DMS53 (cell line): ENCODE data around the gene TCP11L2.
"Not testable (repeated sequence)": the region's sequence is repeated elsewhere in the genome, so short reads cannot be mapped to it uniquely, and the experiment has no call there.

Source experiments
- DNase-seq: peaks from one replicate; lab custom pipeline; 2025; lab: John Stamatoyannopoulos, UW

The TCP11L2 gene

GRCh38 chr12:106307181-106307580 lies 4.6 kb downstream of the TCP11L2 start:
- no peak for DNase-seq

- no peak for DNase-seq
Observed at GRCh38 chr12:106308121-106308520, 5.6 kb downstream of the TCP11L2 start.

DNA sequence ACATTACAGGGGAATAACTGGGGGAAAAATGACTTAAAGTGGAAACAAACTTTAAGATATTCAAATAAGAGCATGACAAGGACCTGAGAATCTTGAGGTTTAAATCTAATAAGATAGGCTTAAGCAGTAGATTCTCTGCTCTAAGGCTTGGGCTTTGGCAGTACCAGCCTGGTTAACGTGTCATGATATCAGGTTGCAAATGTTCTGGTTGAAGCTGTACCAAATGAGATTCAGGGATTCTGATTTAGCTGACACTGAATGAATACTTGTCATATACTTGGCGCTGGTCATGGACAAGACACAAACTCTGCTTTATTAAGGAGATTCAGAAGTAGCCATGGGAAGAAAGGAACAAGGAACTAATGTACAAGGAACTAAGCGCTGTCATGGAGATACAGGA lies 6.1 kb downstream of the TCP11L2 start:
- no peak for DNase-seq

- DNase-seq: no peak
Observed at GRCh38 chr12:106309671-106310505, 7.4 kb downstream of the TCP11L2 start.

DNA sequence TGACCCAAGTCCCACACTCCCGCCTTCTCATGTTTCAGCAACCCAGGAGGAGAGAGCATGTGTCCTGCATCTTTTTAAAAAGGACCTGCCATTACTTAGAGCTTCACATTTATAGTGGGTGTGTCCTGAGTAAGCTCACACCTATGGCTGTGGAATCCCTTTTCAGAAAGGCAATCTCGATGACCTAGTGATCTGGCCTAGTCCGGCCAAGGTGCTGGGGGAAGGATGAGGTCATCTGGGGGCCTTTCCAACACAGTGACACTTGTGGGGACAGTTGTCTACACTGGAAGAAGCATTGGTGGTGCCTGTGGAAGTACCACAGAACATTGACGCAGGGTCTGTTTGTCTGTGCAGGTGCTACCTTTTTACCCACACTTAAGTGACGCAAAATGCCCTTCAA lies 8.2 kb downstream of the TCP11L2 start:
- no peak for DNase-seq

DNA sequence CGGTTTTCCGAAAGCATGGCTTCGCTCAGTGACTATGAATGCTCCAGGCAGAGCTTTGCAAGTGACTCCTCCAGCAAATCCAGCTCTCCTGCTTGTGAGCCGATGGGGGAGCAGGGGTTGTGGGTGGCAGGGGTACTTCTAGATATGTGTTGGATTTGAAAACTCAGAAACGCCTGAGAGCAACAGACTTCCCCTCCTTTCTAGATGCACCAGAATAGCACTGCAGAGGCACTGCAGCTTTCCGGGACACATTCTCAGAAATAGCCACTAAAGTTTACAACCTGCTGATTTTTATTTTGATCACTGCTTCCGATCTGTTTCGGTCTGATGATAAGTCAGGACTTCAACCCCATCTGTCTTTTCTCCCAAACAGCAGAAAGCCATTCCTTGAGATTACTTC lies 8.6 kb downstream of the TCP11L2 start:
- DNase-seq: no peak

DNA sequence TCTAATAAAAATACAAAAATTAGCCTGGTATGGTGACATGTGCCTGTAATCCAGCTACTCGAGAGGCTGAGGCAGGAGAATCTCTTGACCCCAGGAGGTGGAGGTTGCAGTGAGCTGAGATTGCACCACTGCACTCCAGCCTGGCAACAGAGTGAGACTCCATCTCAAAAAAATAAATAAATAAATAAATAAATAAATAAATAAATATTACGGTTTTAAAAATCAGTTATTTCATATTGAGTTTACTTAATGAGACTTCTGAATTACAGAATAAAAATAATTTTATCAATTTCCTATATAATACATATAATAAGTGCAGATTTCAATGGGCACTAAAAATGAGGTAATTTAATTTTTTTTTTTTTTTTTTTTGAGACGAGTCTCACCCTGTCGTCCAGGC lies 10.9 kb downstream of the TCP11L2 start:
- DNase-seq: not testable (repeated sequence)

GRCh38 chr12:106315523-106315922 lies 13.0 kb downstream of the TCP11L2 start:
- peak; percentile 15 for DNase-seq

DNA sequence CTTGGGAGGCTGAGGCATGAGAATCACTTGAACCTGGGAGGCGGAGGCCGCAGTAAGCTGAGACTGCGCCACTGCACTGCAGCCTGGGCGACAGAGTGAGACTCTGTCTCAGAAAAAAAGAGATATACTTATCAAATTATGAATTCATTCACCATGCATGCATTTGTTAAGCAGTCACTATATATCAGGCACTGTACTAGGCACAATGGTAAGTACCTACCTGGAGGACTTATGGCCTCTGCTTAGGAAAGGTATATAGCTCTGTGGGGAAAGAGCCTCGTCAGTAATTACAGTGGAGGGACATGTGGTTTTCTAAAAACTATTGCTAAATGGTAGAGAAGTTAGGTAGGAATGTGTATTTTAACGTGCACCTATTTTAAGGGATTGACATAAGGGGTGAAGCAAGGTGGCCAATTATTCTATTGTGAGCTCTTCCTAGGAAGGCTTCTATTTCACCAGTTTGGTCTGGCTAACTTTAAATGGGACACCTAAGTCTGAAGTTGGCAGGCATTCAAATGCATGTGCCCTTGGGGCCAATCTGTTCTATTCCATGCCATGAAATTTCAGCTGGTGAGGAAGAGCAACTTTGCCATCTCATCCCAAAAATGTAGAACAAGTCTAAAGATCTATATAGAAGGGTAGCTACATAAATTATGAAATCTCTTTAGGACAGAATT lies 15.0 kb downstream of the TCP11L2 start:
- DNase-seq: no peak

- DNase-seq: no peak
Observed at GRCh38 chr12:106321139-106321850, 18.8 kb downstream of the TCP11L2 start.

GRCh38 chr12:106323537-106323936 lies 21.0 kb downstream of the TCP11L2 start:
- DNase-seq: no peak

DNA sequence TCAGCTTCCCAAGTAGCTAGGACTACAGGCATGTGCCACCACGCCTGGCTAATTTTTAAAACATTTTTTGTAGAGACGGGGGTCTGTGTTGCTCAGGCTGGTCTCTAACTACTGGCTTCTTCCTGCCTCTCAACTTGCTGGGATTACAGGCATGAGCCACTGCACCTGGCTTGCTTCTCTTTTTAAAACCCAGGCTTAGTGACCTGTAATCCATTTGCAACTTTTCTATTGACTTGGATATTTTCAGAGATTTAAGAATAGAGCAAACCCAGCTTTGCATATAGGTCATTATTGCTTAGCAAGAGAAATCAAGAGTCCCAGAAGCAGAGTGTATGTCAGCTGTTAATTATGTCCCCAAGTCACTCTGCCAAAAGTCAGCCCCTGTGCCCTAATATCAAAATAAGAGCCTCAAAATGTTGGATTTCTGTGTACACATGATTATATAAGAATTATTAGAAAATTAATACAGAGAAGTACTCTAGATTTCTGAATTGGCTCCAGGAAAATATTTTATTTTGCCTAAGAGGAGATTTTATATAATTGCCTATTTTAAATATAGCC lies 24.9 kb downstream of the TCP11L2 start:
- no peak for DNase-seq

DNA sequence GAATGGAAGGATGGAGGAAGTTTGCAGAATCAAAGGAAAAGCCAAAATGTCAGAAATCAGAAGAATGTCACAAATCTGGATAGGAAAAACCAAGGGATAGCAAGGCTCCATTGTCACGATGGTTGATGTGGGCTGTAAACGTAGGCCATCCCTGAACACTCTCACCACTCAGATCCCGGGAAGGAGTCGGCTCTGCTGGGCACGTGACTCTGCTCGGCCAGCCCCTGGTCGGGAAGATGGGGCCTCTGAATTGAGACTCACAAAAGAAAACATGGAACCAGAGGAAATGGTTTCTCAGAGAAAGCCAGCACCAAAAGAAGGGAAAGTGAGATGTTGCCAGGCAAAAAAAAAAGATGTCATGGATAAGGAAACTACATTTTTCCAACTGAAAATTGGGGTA lies 26.2 kb downstream of the TCP11L2 start:
- no peak for DNase-seq

DNA sequence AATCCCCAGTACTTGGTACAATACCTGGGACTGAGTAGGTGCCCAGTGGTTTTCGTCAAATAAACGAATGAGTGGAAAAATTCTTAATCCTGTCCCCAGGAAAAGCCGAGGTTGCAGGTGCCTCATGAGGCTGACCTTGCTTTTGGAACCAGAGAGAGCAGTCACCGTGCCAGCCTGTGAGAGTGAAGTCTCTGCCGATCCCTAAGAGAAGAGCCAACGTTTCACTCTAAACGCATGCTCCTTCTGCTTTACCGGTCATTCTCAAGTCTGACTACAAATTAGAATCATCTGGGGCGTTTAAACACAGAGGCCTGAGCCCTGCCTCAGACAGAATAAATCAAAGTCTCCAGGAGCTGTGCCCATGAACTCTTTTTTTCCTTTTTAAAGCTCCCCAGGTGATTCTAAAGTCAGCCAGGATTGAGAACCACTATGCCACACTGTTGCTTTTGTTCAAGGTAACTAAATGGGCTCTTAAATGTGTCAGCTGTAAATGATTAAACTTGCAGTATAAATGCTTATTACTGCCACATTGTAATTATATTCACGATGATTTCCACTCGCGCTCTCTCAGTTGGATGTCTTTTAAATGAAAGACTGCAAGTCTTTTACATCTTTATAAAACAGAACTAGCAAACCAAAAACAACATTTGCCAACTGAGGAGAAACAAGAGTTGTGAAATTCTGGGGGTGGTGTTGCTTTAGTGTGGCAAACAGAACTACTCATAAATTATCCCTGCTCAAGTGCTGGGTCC lies 26.9 kb downstream of the TCP11L2 start:
- DNase-seq: no peak

DNA sequence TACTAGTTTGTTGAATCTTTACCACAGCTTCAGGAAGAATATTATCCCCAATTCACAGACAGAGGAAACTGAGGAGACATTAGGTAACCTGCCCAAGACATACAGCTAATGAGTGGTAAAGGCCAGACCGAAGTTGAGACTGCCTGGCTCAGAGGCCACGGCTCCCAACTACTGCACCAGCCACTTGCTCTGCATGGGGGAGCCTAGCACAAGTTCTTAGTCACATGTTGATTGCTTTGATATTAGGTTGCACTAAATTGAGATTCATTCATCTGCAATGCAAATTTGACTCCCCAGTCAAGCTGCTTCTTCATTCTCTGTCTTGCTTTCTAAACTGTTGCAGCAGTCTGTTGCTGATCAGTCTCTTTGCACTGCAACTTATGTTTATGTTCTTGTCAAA lies 29.1 kb downstream of the TCP11L2 start:
- no peak for DNase-seq

DNA sequence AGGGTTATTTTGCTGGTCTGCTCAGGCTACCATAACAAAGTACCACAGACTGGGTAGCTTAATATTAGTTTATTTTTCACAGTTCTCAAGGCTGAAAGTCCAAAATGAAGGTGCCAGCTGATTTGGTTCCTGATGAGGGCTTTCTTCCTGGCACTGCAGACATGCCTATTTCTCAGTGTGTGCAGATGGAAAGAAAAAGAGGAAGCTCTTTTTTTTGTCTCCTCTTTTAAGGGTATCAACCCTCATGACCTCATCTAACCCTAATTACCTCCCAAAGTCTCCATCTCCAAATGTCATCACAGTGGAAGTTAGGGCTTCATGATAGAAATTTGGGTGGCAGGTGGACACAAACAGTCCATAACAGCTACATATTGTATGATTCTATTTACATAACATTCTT lies 30.0 kb downstream of the TCP11L2 start:
- no peak for DNase-seq

DNA sequence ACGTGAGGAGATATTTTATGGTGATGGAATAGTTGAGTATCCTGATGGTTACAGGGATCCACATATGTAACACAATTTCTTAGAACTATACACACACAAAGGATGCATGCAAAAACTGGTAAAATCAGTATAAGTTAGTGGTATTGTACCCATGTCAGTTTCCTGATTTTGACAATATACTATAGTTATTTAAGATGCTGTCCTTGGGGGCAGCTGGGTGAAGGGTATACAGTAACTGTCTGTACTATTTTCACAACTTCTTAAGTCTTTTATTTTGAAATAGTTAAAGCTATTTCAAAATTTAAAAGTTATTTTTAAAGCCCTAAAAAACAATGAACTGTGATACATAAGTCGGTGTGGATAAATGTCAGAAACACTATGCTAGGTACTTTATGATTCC lies 30.5 kb downstream of the TCP11L2 start:
- DNase-seq: no peak

- no peak for DNase-seq
Observed at GRCh38 chr12:106333756-106334155, 31.2 kb downstream of the TCP11L2 start.

DNA sequence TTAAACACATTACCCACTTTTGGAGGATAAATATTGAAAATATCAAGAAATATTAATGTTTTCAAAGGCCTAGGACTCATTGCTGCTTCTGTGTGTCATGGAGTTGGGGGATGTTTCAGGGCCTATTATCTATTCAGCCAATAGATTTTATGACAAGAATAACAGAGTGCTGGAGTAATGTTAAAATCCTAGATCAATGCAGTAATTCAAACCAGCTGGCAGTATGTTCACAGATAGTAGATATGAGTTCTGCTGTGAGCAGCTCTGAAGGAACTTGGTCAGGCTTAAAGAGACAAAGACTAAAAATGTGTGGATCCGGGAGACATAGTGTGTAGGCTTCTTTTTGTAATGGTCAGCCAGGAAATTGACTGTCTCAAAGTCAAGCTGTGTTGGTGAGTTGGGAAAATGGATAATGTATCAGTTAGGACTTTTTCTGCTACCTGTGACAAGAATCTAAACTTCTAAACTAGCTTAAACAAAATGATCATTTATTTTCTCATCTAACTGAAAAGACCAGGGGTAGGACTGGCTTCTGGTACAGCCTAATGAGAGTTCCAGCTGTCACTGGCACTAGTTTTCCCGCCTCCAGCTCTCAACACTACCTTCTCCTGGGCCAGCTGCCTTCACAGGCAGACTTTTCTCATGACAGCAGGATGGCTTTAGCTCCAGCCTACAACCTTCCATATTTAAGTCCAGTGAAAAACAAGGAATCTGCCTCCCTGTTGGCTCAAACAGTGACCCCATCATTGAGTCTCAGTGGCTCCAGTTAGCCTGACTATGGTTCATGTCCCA lies 38.7 kb downstream of the TCP11L2 start:
- DNase-seq: no peak

GRCh38 chr12:106342397-106343213 lies 40.1 kb downstream of the TCP11L2 start:
- DNase-seq: no peak
